Common myeloid progenitor, CD34-positive (primary cell): ENCODE data around the gene GIMAP5.

ENCODE experiments used
- CTCF ChIA-PET: fragments of 350-600 bp; sonication (Branson Sonifier 250); formaldehyde crosslinking; loops from one replicate; lab custom pipeline; 2021; ENCODE audit warnings: antibody characterized with exemption; lab: Charles Lee
- POLR2A ChIA-PET: fragments of 350-600 bp; sonication (Branson Sonifier 250); formaldehyde crosslinking; loops from one replicate; lab custom pipeline; 2021; ENCODE audit warnings: antibody characterized with exemption; lab: Charles Lee
- DNase-seq, 3 donors: peaks; one replicate each; pipeline versions ENCODE4 v3.0.0 to v3.0.0-alpha.2; 2013
- H3K27ac ChIP-seq, 2 experiments: 1 replicate in 1 of 2; 2 replicates in 1 of 2; pipeline ENCODE4 v1.7.0; 2013; ENCODE audit warnings: inconsistent platforms in 2 of 2, low read length in 2 of 2, mild to moderate bottlenecking in 2 of 2, low read depth in 1 of 2, moderate library complexity in 1 of 2; ENCODE audit not compliant: severe bottlenecking in 2 of 2, insufficient read depth in 1 of 2, poor library complexity in 1 of 2
- H3K27me3 ChIP-seq, 5 experiments: replicated peaks in 2 of 5; 1 replicate in 3 of 5; 2 replicates in 2 of 5; pipeline versions ENCODE4 v1.6.1 to v1.7.0; 2013; ENCODE audit warnings: low read length in 4 of 5, mild to moderate bottlenecking in 2 of 5, moderate library complexity in 2 of 5, inconsistent platforms in 1 of 5; ENCODE audit not compliant: insufficient read depth in 5 of 5, control insufficient read depth in 4 of 5
- H3K36me3 ChIP-seq, 4 experiments: 1 replicate in 2 of 4; 2 replicates in 2 of 4; pipeline versions ENCODE4 v1.6.1 to v1.7.0; 2013; ENCODE audit warnings: low read length in 3 of 4, control low read depth in 1 of 4, mild to moderate bottlenecking in 1 of 4; ENCODE audit not compliant: control insufficient read depth in 4 of 4, insufficient read depth in 4 of 4
- H3K4me1 ChIP-seq, 4 experiments: 1 replicate in 3 of 4; 2 replicates in 1 of 4; pipeline versions ENCODE4 v1.6.1 to v1.7.1; 2013; ENCODE audit warnings: low read length in 3 of 4, mild to moderate bottlenecking in 3 of 4, control low read depth in 1 of 4, inconsistent platforms in 1 of 4, moderate library complexity in 1 of 4; ENCODE audit not compliant: control insufficient read depth in 4 of 4, insufficient read depth in 4 of 4; ENCODE audit errors: control extremely low read depth in 1 of 4
- H3K4me3 ChIP-seq, 7 experiments: 1 replicate in 4 of 7; 2 replicates in 3 of 7; pipeline versions ENCODE4 v1.5.1 to v1.7.0; 2013; ENCODE audit warnings: mild to moderate bottlenecking in 7 of 7, low read length in 6 of 7, moderate library complexity in 6 of 7, inconsistent platforms in 2 of 7, low read depth in 2 of 7, control low read depth in 1 of 7; ENCODE audit not compliant: insufficient read depth in 4 of 7, control insufficient read depth in 1 of 7; ENCODE audit errors: extremely low read depth in 1 of 7
- H3K9me3 ChIP-seq, 5 experiments: 1 replicate in 4 of 5; 2 replicates in 1 of 5; pipeline versions ENCODE4 v1.6.1 to v1.7.1; 2013; ENCODE audit warnings: low read length in 4 of 5, mild to moderate bottlenecking in 2 of 5, inconsistent platforms in 1 of 5, low read depth in 1 of 5, moderate library complexity in 1 of 5; ENCODE audit not compliant: control insufficient read depth in 4 of 5, insufficient read depth in 2 of 5; ENCODE audit errors: control extremely low read depth in 1 of 5
- WGBS: methylation state at CpG from one replicate; pipeline ENCODE4 v1.1.5; 2013; ENCODE audit not compliant: insufficient coverage; 5-methylcytosine and 5-hydroxymethylcytosine counted together

Gene GIMAP5

GRCh38 chr7:150791304-150791703 is 54.1 kb downstream of the GIMAP5 start:
- ChIA-PET CTCF (no interaction called here), POLR2A (no interaction called here)
- Histone ChIP-seq H3K27me3 (peaks cover 0 to 17% (median 2%) of the 10 kb centered on the region in 5 experiments), H3K4me3 (no peak overlapping the region), H3K27ac (no peak overlapping the region), H3K4me1 (peaks cover 11 to 43% (median 39%) of the 10 kb centered on the region in 4 experiments), H3K36me3 (no peaks in the 10 kb centered on the region), H3K9me3 (peaks cover 0 to 10% (median 0%) of the 10 kb centered on the region in 5 experiments)
- DNase-seq: no peak
- 100% methylated on average over 2 of the region's 5 CpGs for WGBS

- WGBS: 92% methylated on average over 2 of the region's 12 CpGs
- H3K9me3 ChIP-seq: peaks cover 0 to 12% (median 0%) of the 10 kb centered on the region in 5 experiments
- ChIA-PET POLR2A (no interaction called here), CTCF (interaction anchor here (0.8 to 1.4 kb wide), 3 partner anchors 40 to 105 kb away, joined by 3 to 4 read pairs (median 3); no protein-coding TSS in a partner anchor)
- DNase-seq: no peak
- no peak overlapping the region for H3K4me3 ChIP-seq
- H3K4me1 ChIP-seq: peaks cover 9 to 38% (median 33%) of the 10 kb centered on the region in 4 experiments
- peaks cover 0 to 19% (median 2%) of the 10 kb centered on the region in 5 experiments for H3K27me3 ChIP-seq
- no peak overlapping the region for H3K27ac ChIP-seq
- no peaks in the 10 kb centered on the region for H3K36me3 ChIP-seq
Observed at GRCh38 chr7:150791746-150792452, 54.7 kb downstream of the GIMAP5 start.
